OCI-LY3 (cell line): ENCODE measurements around the gene SLC2A4.

Experiments used
- CTCF ChIP-seq: fragments of 200-600, 300-600 bp; sonication (generic); IDR thresholded peaks from 2 replicates; pipeline ENCODE4 v1.5.1; 2014; ENCODE audit warnings: antibody characterized with exemption, low read length, low read depth
- EZH2phosphoT487 ChIP-seq: fragments of 200-600 bp; shearing (Covaris generic); IDR thresholded peaks from 2 replicates; pipeline ENCODE4 v1.6.1; 2018; ENCODE audit warnings: antibody characterized with exemption, mixed run types, low read depth

GRCh38 chr17:7293159-7293558 is 11.6 kb downstream of the SLC2A4 start:
- TF ChIP-seq CTCF, result no peak
- TF ChIP-seq EZH2phosphoT487, result no peak
